ENCODE results near the gene KAT2A.

The KAT2A gene

GRCh38 chr17:42135151-42135550 is 14.0 kb upstream of the KAT2A start:
- DNase-seq, result no peak

- DNase-seq, result peak; percentile 21
These were observed 12.4 kb upstream of the KAT2A start for GRCh38 chr17:42133461-42134041.

GRCh38 chr17:42132941-42133340 is 11.8 kb upstream of the KAT2A start:
- peak; percentile 36 for DNase-seq

- DNase-seq, result no peak
These were observed 10.8 kb upstream of the KAT2A start for GRCh38 chr17:42131981-42132432.

- no peak for DNase-seq
These were observed 10.1 kb upstream of the KAT2A start for GRCh38 chr17:42131232-42131631.

- DNase-seq, result no peak
These were observed 9.3 kb upstream of the KAT2A start for GRCh38 chr17:42130310-42130936.

- DNase-seq, result no peak
These were observed 8.1 kb upstream of the KAT2A start for GRCh38 chr17:42129109-42129837.

GRCh38 chr17:42127414-42127813 is 6.2 kb upstream of the KAT2A start:
- no peak for DNase-seq

- DNase-seq, result no peak
These were observed 5.7 kb upstream of the KAT2A start for GRCh38 chr17:42126836-42127235.

- DNase-seq, result no peak
These were observed 4.4 kb upstream of the KAT2A start for GRCh38 chr17:42125565-42125964.

- no peak for DNase-seq
These were observed 3.1 kb upstream of the KAT2A start for GRCh38 chr17:42124256-42124655.

GRCh38 chr17:42122371-42123303 is 1.5 kb upstream of the KAT2A start, which contains the start of gene HSPB9:
Gene HSPB9 (plus strand): TSS chr17:42122804. CDS start chr17:42122851, 47 bp downstream.
- no peak for DNase-seq

- DNase-seq, result no peak
These were observed 902 bp downstream of the KAT2A start for GRCh38 chr17:42120161-42120769.

- no peak for DNase-seq
These were observed 1.9 kb downstream of the KAT2A start for GRCh38 chr17:42119301-42119700.

GRCh38 chr17:42118545-42118944 is 2.6 kb downstream of the KAT2A start:
- DNase-seq, result peak; percentile 44

GRCh38 chr17:42118126-42118510 is 3.0 kb downstream of the KAT2A start:
- DNase-seq, result no peak

- DNase-seq, result no peak
These were observed 3.6 kb downstream of the KAT2A start for GRCh38 chr17:42117397-42118125.

- DNase-seq, result peak; percentile 85
These were observed 4.3 kb downstream of the KAT2A start for GRCh38 chr17:42116705-42117396.

GRCh38 chr17:42114118-42114517 is 7.0 kb downstream of the KAT2A start:
- no peak for DNase-seq

- DNase-seq, result no peak
These were observed 7.7 kb downstream of the KAT2A start for GRCh38 chr17:42113293-42114069.
